ENCODE measurements around the gene IFI44L.

GRCh38 chr1:78586572-78586971, 33.7 kb upstream of the IFI44L start:
- no peak for TF ChIP-seq POLR2A (IDR thresholded peaks at IDR 0.05)
- no peak for TF ChIP-seq CTCF (IDR thresholded peaks at IDR 0.05)
